Uterus (tissue), 2 donors: ENCODE measurements around the gene ZBTB20.

Source experiments
- CTCF ChIP-seq, 4 experiments: fragments of 200-600 bp in 2 of 4; fragments of 450-650 bp in 2 of 4; sonication (generic) in 2 of 4; IDR thresholded peaks; one replicate each; pipeline ENCODE4 v1.5.1; 2016 to 2019; ENCODE audit warnings: antibody characterized with exemption in 4 of 4, mild to moderate bottlenecking in 2 of 4, moderate library complexity in 1 of 4
- POLR2A ChIP-seq, 2 donors: fragments of 450-650 bp; IDR thresholded peaks; one replicate each; pipeline ENCODE4 v1.6.1; 2016; ENCODE audit warnings: antibody characterized with exemption in 2 of 2, mild to moderate bottlenecking in 1 of 2, moderate library complexity in 1 of 2

- TF ChIP-seq POLR2A (IDR thresholded peaks at IDR 0.05) = no peak
- no peak for TF ChIP-seq CTCF (IDR thresholded peaks at IDR 0.05)
Measured at GRCh38 chr3:114967168-114967567, 179.9 kb downstream of the ZBTB20 start.
